ENCODE results near the gene FURIN.
"Not testable (repeated sequence)": the region's sequence is repeated elsewhere in the genome, so short reads cannot be mapped to it uniquely, and the experiment has no call there.

The FURIN gene

GRCh38 chr15:90844696-90845095, 23.7 kb upstream of the FURIN start:
- no peak for DNase-seq (ENCODE audit: low spot score)

GRCh38 chr15:90845201-90845949, 23.0 kb upstream of the FURIN start:
- DNase-seq (ENCODE audit: low spot score): peak; percentile 47

- DNase-seq (ENCODE audit: low spot score): not testable (repeated sequence)
These were observed 19.0 kb upstream of the FURIN start for GRCh38 chr15:90849424-90849823.

GRCh38 chr15:90851114-90851513, 17.3 kb upstream of the FURIN start:
- DNase-seq (ENCODE audit: low spot score): no peak

- no peak for DNase-seq (ENCODE audit: low spot score)
These were observed 16.4 kb upstream of the FURIN start for GRCh38 chr15:90851940-90852339.

GRCh38 chr15:90855139-90855538, 13.2 kb upstream of the FURIN start:
- DNase-seq (ENCODE audit: low spot score): no peak

GRCh38 chr15:90857337-90857736, 11.1 kb upstream of the FURIN start:
- DNase-seq (ENCODE audit: low spot score): no peak

GRCh38 chr15:90857883-90858443, 10.4 kb upstream of the FURIN start:
- DNase-seq (ENCODE audit: low spot score): no peak

- DNase-seq (ENCODE audit: low spot score): no peak
These were observed 8.9 kb upstream of the FURIN start for GRCh38 chr15:90859234-90860131.

- no peak for DNase-seq (ENCODE audit: low spot score)
These were observed 7.9 kb upstream of the FURIN start for GRCh38 chr15:90860450-90860849.

GRCh38 chr15:90860942-90861675, 7.3 kb upstream of the FURIN start:
- no peak for DNase-seq (ENCODE audit: low spot score)

GRCh38 chr15:90862487-90862886, 5.9 kb upstream of the FURIN start:
- no peak for DNase-seq (ENCODE audit: low spot score)

GRCh38 chr15:90862964-90863778, 5.2 kb upstream of the FURIN start:
- DNase-seq (ENCODE audit: low spot score): no peak

- no peak for DNase-seq (ENCODE audit: low spot score)
These were observed 4.4 kb upstream of the FURIN start for GRCh38 chr15:90863987-90864386.

GRCh38 chr15:90864507-90864906, 3.9 kb upstream of the FURIN start:
- no peak for DNase-seq (ENCODE audit: low spot score)

GRCh38 chr15:90865702-90866101, 2.7 kb upstream of the FURIN start:
- no peak for DNase-seq (ENCODE audit: low spot score)

- no peak for DNase-seq (ENCODE audit: low spot score)
These were observed 2.1 kb upstream of the FURIN start for GRCh38 chr15:90866161-90866715.

- no peak for DNase-seq (ENCODE audit: low spot score)
These were observed 1.6 kb upstream of the FURIN start for GRCh38 chr15:90866800-90867199.

GRCh38 chr15:90869140-90869541, 753 bp downstream of the FURIN start:
- DNase-seq (ENCODE audit: low spot score): no peak

- peak; percentile 91 for DNase-seq (ENCODE audit: low spot score)
These were observed 1.4 kb downstream of the FURIN start for GRCh38 chr15:90869601-90870353.

Data from LoVo (cell line).